Activated naive CD8-positive, alpha-beta T cell treated with anti-CD3 and anti-CD28 coated beads, Interleukin-2, amount 50 U/mL, for 24 hours (primary cell): ENCODE results near the gene TBXT.
A peak's percentile ranks its signal among the peaks of the same experiment; 100 is the strongest.

ENCODE experiments used
- ATAC-seq: fragments of 150-1000 bp; cut with Tn5 transposase; one replicate; pipeline ENCODE4 v1.10.0; 2021
- DNase-seq: peaks from one replicate; pipeline ENCODE4 v3.0.0; 2021
- H3K27ac Mint-ChIP-seq: one replicate; pipeline ENCODE4 v1.8.0; 2021; ENCODE audit warnings: mild to moderate bottlenecking, mixed read lengths
- H3K27me3 Mint-ChIP-seq: one replicate; pipeline ENCODE4 v1.8.0; 2021; ENCODE audit warnings: mixed read lengths
- H3K36me3 Mint-ChIP-seq: one replicate; pipeline ENCODE4 v1.8.0; 2021; ENCODE audit warnings: low read depth, mixed read lengths
- H3K4me1 Mint-ChIP-seq: one replicate; pipeline ENCODE4 v1.8.0; 2021; ENCODE audit warnings: mixed read lengths
- H3K4me3 Mint-ChIP-seq: one replicate; pipeline ENCODE4 v1.8.0; 2021; ENCODE audit warnings: mild to moderate bottlenecking, moderate library complexity, mixed read lengths
- H3K9me3 Mint-ChIP-seq: one replicate; pipeline ENCODE4 v1.8.0; 2021; ENCODE audit warnings: mixed read lengths

TBXT gene, protein sequence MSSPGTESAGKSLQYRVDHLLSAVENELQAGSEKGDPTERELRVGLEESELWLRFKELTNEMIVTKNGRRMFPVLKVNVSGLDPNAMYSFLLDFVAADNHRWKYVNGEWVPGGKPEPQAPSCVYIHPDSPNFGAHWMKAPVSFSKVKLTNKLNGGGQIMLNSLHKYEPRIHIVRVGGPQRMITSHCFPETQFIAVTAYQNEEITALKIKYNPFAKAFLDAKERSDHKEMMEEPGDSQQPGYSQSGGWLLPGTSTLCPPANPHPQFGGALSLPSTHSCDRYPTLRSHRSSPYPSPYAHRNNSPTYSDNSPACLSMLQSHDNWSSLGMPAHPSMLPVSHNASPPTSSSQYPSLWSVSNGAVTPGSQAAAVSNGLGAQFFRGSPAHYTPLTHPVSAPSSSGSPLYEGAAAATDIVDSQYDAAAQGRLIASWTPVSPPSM

GRCh38 chr6:166167801-166168615 lies at the start of gene TBXT:
TBXT (minus strand) TSS chr6:166167851; CDS start chr6:166167591, 260 bp downstream.
- no peak within 1 kb of the TSS for H3K27ac Mint-ChIP-seq
- peak within 1 kb of the TSS; percentile 75 for H3K4me3 Mint-ChIP-seq
- no peaks in the 10 kb centered on the region for H3K9me3 Mint-ChIP-seq
- H3K4me1 Mint-ChIP-seq, result peaks cover 14% of the 10 kb centered on the region
- H3K36me3 Mint-ChIP-seq, result peaks cover 3% of the 10 kb centered on the region
- no peak for DNase-seq
- ATAC-seq, result no peak
- H3K27me3 Mint-ChIP-seq, result peaks cover 68% of the 10 kb centered on the region

DNA sequence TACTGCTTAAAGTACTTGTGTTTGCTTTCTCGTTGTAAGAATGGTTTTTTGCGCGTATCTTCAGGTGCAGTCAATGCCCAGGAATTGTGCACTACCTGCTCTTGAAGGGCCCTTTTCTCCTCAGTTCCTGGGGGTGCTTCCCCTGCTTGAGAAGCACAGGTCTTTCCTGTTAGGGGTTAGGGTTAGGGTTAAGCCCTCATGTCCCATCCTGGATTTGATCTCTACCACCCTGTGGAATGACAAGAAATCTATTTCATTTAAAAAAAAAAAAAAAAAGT lies 39.6 kb upstream of the TBXT start:
- Mint-ChIP-seq H3K4me1 (peaks cover 27% of the 10 kb centered on the region), H3K27ac (no peak overlapping the region), H3K4me3 (peak overlapping the region; percentile 18), H3K36me3 (peaks cover 1% of the 10 kb centered on the region), H3K9me3 (peaks cover 8% of the 10 kb centered on the region), H3K27me3 (peaks cover 4% of the 10 kb centered on the region)
- DNase-seq, result no peak
- no peak for ATAC-seq

DNA sequence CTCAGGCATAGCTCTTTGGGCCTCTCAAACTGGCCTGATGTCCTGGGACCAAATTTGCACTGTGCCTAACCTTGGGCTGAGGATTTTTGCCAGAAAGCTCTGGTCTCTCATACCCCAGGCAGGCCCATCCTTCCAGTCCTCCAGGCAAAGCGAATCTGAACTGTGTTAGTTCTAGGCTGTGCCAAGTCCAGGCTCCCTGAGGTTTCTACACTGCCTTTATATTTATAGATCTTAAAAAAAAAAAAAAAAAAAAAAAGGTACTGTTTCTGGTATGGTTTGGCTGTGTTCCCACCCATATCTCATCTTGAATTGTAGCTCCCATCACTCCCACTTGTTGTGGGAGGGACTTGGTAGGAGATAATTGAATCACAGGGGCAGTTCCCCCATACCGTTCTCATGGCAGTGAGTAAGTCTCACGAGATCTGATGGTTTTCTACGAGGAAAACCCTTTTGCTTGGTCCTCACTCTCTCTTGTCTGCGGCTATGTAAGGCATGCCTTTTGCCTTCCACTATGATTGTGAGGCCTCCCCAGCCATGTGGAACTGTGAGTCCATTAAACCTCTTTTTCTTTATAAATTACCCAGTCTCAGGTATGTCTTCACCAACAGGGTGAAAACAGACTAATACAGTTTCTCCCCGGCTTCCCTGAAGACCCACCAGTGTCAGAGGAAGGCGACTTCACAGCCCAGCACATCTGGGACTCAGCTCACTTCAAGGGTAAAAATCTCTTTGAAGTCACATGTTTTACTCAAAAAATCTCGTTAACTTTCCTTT lies 39.0 kb upstream of the TBXT start:
- peaks cover 7% of the 10 kb centered on the region for H3K9me3 Mint-ChIP-seq
- ATAC-seq (peak; percentile 47), DNase-seq (no peak)
- peaks cover 1% of the 10 kb centered on the region for H3K36me3 Mint-ChIP-seq
- H3K27ac Mint-ChIP-seq, result no peak overlapping the region
- peaks cover 4% of the 10 kb centered on the region for H3K27me3 Mint-ChIP-seq
- H3K4me1 Mint-ChIP-seq, result peaks cover 33% of the 10 kb centered on the region
- H3K4me3 Mint-ChIP-seq, result peak overlapping the region; percentile 18

DNA sequence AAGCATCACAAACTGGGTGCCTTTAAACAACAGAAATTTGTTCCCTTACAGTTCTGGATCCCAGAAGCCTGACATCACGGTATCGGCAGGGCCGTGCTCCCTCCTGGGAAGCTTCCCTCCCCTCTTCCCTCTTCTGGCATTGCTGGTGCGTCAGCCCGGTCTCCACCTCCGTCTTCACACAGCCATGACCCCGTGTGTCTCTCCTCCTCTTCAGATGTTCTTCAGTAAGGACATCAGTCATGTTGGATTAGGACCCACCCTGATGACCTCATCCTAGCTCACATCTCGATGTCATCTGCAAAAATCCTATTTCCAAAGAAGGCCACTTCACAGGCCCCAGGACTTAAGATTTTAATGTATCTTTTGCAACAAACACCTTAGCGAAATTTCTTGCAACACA lies 38.4 kb upstream of the TBXT start:
- no peak for DNase-seq
- no peak for ATAC-seq
- Mint-ChIP-seq H3K36me3 (peaks cover under 1% of the 10 kb centered on the region), H3K27ac (no peak overlapping the region), H3K9me3 (peaks cover 1% of the 10 kb centered on the region), H3K4me3 (no peak overlapping the region), H3K4me1 (peaks cover 33% of the 10 kb centered on the region), H3K27me3 (peaks cover 4% of the 10 kb centered on the region)

DNA sequence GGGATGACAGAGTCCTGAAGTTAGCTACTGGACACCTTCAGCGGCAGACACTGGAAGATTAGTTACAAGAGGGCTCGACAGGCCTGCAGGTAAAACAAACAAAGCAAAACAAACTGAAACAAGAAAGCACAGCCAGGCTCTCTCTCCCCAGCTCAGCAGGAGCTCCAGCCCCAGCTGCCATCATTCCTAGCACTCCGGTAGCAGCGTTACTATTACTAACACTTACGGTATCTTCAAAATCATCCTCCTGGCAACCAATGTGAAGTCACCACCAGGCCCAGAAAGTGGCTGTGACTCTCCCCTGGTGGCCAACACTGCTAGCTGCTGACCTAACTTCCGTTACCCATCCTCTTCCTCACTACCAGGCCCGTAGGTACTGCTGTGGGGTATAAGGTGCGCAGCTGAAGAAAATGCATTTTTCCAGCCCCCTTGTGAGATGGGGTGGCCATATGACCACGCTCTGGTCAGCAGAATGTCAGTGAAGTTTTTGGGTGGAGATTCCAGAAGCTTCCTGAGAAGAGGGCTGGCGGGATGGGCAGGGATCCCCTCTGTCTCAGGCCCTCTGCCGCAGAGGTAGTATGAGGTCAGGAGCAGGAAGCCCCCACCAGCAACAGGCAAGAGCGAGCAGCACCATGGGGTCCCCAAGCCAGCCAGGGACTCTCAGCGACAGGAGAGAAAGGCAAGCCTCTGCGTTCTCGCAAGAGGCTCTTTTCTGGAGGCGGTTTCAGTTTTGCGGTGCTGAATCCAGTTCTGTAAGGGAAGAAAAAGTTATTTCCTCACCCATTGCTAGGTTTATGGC lies 37.4 kb upstream of the TBXT start:
- Mint-ChIP-seq H3K9me3 (no peaks in the 10 kb centered on the region), H3K4me1 (peaks cover 33% of the 10 kb centered on the region), H3K27ac (no peak overlapping the region), H3K4me3 (no peak overlapping the region), H3K36me3 (no peaks in the 10 kb centered on the region), H3K27me3 (peaks cover 4% of the 10 kb centered on the region)
- ATAC-seq, result no peak
- no peak for DNase-seq

DNA sequence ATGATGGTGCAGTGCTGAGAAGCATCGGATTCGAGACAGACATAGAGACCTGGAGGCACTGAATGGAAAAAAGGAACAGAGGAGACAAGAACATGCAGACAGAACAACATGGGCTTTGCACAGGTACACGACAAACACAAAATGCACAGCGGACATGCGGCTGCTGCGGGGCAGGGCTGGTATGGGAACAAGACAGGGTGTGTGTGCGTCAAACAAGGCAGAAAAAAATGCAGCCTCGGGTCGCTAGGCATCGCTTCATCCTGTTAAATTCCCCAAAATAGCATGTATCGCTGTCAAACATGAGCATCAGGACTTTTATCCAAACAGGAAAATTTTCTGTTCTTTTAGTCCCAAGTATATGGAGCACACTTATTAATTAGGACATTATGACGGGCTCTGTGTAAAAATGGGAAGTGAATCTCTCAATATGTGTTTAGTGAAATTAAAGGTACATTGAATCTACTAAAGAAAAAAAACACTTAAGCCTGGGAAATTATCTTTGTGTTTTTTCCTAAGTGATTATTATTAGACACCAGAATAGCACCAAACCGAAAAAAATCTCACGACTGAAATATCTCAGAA lies 36.1 kb upstream of the TBXT start:
- no peak for ATAC-seq
- Mint-ChIP-seq H3K27me3 (peaks cover 4% of the 10 kb centered on the region), H3K9me3 (no peaks in the 10 kb centered on the region), H3K27ac (no peak overlapping the region), H3K4me1 (peaks cover 33% of the 10 kb centered on the region), H3K36me3 (no peaks in the 10 kb centered on the region), H3K4me3 (no peak overlapping the region)
- DNase-seq, result no peak

DNA sequence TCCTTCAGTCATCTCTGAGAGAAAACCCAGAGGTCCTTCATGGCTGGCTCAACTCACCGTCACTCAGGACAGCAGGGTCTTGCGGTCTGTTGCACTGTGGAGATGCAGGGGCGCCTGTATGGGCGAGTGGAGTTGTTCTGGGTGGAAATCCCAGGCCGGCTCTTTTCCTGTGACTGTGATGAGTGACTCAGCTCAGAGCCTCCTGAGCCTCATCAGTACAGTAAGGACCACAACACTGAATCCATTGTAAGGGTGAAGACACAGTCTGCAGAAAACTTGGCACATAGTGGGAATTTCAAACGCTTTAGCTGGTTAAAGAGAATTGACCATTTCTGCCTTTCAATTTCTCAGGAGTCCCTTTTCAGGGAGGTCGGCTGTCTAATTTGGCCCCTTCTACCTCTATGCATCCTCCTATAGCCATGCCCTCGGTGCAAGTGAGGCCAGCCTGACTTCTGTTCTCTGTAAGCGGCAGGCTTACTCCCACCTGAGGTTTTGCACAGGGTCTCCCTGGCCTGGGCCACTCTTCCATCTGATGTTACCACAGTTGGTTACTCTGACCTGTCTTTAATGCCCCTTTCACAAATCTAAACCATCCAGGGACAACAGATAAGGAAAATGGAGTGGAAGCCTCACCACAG lies 35.5 kb upstream of the TBXT start:
- no peak overlapping the region for H3K4me3 Mint-ChIP-seq
- no peaks in the 10 kb centered on the region for H3K9me3 Mint-ChIP-seq
- H3K36me3 Mint-ChIP-seq, result no peaks in the 10 kb centered on the region
- ATAC-seq (no peak), DNase-seq (no peak)
- H3K4me1 Mint-ChIP-seq, result peaks cover 33% of the 10 kb centered on the region
- peaks cover under 1% of the 10 kb centered on the region for H3K27me3 Mint-ChIP-seq
- no peak overlapping the region for H3K27ac Mint-ChIP-seq

GRCh38 chr6:166202321-166202733 lies 34.7 kb upstream of the TBXT start:
- Mint-ChIP-seq H3K27ac (no peak overlapping the region), H3K4me3 (no peak overlapping the region), H3K4me1 (peaks cover 33% of the 10 kb centered on the region), H3K9me3 (no peaks in the 10 kb centered on the region), H3K36me3 (no peaks in the 10 kb centered on the region), H3K27me3 (no peaks in the 10 kb centered on the region)
- DNase-seq (no peak), ATAC-seq (no peak)

DNA sequence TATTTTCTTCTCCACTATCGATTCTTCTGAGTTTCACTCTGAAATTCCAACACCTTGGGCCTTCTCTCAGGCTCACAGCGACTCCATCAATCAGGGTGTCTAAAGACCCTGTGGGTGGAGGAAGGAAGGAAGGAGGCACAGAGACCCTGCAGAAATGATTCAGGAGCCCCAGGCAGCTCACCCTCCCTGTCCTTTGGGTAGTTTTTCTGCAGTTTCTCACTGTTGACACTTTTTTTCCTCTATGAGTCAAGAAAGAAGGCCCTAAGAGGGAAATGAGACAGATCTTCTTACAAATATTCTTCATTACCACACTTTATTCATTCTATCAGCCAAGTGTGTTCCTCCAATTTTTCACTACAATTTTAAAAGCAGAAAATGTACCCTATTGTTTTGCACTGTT lies 34.2 kb upstream of the TBXT start:
- H3K4me1 Mint-ChIP-seq, result peaks cover 29% of the 10 kb centered on the region

GRCh38 chr6:166197361-166197760 lies 29.7 kb upstream of the TBXT start:
- ATAC-seq, result no peak
- no peaks in the 10 kb centered on the region for H3K27me3 Mint-ChIP-seq
- no peak overlapping the region for H3K27ac Mint-ChIP-seq
- DNase-seq, result no peak
- no peaks in the 10 kb centered on the region for H3K36me3 Mint-ChIP-seq
- H3K4me1 Mint-ChIP-seq, result peaks cover 7% of the 10 kb centered on the region
- no peaks in the 10 kb centered on the region for H3K9me3 Mint-ChIP-seq
- no peak overlapping the region for H3K4me3 Mint-ChIP-seq

More for the DNA sequence above, 34.2 kb upstream of the TBXT start:
- no peak overlapping the region for H3K27ac Mint-ChIP-seq
- H3K27me3 Mint-ChIP-seq, result no peaks in the 10 kb centered on the region
- no peaks in the 10 kb centered on the region for H3K36me3 Mint-ChIP-seq
- no peak overlapping the region for H3K4me3 Mint-ChIP-seq
- DNase-seq, result no peak
- no peaks in the 10 kb centered on the region for H3K9me3 Mint-ChIP-seq
- peak; percentile 56 for ATAC-seq

DNA sequence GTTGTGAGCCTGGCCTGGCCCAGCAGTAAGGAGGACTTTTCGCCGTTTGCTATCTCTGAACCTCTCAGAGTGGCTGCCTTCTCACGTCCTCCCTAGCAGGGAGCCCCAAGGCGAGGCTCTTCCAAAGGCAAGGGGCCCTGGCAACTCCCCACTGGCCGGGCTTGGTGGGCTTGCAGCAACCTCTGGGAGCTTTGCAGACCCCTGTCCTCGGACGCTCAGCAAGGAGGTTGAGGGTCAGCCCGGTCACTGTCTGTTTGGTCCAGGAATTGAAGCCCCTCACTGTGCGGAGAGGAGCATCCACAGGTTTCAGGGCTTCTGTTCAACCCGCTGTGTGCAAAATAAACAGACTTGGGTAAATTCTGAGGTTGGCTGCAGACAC lies 28.2 kb upstream of the TBXT start:
- H3K27ac Mint-ChIP-seq, result no peak overlapping the region
- H3K9me3 Mint-ChIP-seq, result no peaks in the 10 kb centered on the region
- no peak for ATAC-seq
- H3K27me3 Mint-ChIP-seq, result no peaks in the 10 kb centered on the region
- no peaks in the 10 kb centered on the region for H3K4me1 Mint-ChIP-seq
- no peak overlapping the region for H3K4me3 Mint-ChIP-seq
- no peaks in the 10 kb centered on the region for H3K36me3 Mint-ChIP-seq
- no peak for DNase-seq

DNA sequence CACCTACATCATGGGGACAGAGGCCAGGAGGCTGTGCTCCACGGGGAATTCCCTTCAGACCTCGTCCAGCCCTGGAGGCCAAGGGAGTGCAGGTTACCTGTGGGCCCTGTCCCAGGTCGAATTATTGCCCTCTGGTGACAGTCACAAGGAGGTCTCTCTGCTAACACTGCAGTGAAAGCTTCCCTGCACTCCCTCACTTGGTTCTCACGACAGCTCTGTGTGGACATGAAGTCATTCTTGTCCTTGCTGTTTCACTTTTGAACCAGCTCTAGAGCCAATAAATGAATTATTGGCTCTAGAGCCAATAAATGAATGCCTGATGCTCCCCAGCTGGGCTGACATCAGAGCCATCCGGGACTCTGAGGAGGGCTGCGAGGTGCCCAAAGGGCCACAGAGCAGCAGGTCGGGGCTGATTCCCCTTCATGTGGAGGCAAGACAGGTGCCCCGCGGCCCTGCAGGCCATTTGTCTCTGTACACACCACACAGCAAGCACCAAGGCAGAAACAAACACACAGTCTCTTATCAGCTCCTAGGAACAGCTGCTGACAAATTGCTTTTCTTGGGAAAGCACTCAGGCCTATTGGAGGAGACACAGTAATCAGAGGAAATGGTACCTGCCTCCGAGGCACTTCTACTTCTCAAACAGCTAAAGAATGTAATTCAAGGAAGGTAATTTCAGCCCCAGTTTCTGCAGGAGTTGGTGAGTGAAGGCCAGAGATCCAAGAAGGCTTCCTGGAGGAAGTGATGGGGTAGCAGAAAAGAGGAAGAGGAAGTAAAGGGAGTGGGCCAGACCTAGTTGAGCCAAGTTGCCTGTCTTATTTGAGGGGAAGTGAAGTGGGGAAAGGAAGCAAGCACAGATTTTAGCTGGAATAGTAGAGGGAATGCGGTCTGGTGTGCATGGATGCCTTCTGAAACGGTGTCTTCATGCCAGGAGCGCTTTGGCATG lies 27.5 kb upstream of the TBXT start:
- Mint-ChIP-seq H3K27me3 (no peaks in the 10 kb centered on the region), H3K9me3 (no peaks in the 10 kb centered on the region), H3K36me3 (no peaks in the 10 kb centered on the region), H3K4me3 (no peak overlapping the region), H3K4me1 (no peaks in the 10 kb centered on the region), H3K27ac (no peak overlapping the region)
- DNase-seq (no peak), ATAC-seq (no peak)

GRCh38 chr6:166192557-166192956 lies 24.9 kb upstream of the TBXT start:
- H3K4me1 Mint-ChIP-seq, result no peaks in the 10 kb centered on the region
- no peaks in the 10 kb centered on the region for H3K36me3 Mint-ChIP-seq
- H3K9me3 Mint-ChIP-seq, result no peaks in the 10 kb centered on the region
- no peak overlapping the region for H3K4me3 Mint-ChIP-seq
- no peak overlapping the region for H3K27ac Mint-ChIP-seq
- ATAC-seq (no peak), DNase-seq (no peak)
- no peaks in the 10 kb centered on the region for H3K27me3 Mint-ChIP-seq
